Nephron (organoid): ENCODE measurements around the gene PCBP3.

Experiments
- H3K27ac Mint-ChIP-seq, 3 experiments: 2 replicates each; pipeline ENCODE4 v1.8.0; 2020; ENCODE audit warnings: mixed read lengths in 3 of 3, mild to moderate bottlenecking in 2 of 3, moderate library complexity in 1 of 3
- H3K27me3 Mint-ChIP-seq: 2 replicates; pipeline ENCODE4 v1.8.0; 2021; ENCODE audit warnings: low read depth, mild to moderate bottlenecking, moderate library complexity, mixed read lengths
- H3K36me3 Mint-ChIP-seq: 2 replicates; pipeline ENCODE4 v1.8.0; 2020; ENCODE audit warnings: low read depth, mixed read lengths
- H3K4me1 Mint-ChIP-seq: 2 replicates; pipeline ENCODE4 v1.8.0; 2020; ENCODE audit warnings: mixed read lengths
- H3K4me3 Mint-ChIP-seq, 3 experiments: 2 replicates each; pipeline ENCODE4 v1.8.0; 2020; ENCODE audit warnings: mild to moderate bottlenecking in 3 of 3, mixed read lengths in 3 of 3, moderate library complexity in 2 of 3
- H3K9me3 Mint-ChIP-seq: 2 replicates; pipeline ENCODE4 v1.8.0; 2020; ENCODE audit warnings: mixed read lengths
- TF ChIP-seq, protein P1 (sequence below), 3 experiments: fragments of 200-600 bp; sonication (generic); IDR thresholded peaks; one replicate each; pipeline ENCODE4 v1.5.0; 2021; ENCODE audit warnings: antibody characterized with exemption in 3 of 3; ENCODE audit not compliant: unreplicated experiment in 3 of 3

Gene PCBP3

DNA sequence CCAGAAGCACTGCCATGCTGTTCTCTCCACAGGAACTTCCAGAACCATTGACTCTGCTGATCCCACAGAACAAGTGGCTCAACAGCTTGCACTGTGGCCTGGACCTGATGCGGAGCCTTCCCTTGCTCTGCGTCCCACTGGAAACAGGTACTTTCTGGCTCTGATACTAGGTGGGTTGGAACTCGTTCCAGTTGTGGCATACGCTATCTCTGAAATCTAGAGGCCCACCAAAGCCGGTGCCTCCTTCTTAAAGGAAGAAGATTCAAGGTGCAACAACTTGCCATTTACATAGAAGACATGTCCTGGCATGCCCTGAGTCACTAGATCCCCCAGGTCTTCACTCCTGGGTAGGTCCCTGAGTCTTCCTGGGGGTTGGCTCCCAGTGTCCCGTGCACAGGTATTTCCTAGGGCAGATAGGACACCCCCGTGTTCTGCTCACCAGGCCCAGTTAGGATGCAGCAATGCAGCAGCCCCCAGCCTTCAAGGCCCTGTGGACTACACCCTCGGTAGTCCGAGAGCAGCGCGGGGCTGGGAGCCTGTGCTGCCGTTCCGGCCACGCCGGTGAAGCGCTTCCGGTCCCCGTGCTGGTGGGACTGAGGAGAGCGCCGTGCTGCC is 10.8 kb upstream of the PCBP3 start:
- H3K4me3 Mint-ChIP-seq, result no peak overlapping the region
- TF ChIP-seq, protein P1, sequence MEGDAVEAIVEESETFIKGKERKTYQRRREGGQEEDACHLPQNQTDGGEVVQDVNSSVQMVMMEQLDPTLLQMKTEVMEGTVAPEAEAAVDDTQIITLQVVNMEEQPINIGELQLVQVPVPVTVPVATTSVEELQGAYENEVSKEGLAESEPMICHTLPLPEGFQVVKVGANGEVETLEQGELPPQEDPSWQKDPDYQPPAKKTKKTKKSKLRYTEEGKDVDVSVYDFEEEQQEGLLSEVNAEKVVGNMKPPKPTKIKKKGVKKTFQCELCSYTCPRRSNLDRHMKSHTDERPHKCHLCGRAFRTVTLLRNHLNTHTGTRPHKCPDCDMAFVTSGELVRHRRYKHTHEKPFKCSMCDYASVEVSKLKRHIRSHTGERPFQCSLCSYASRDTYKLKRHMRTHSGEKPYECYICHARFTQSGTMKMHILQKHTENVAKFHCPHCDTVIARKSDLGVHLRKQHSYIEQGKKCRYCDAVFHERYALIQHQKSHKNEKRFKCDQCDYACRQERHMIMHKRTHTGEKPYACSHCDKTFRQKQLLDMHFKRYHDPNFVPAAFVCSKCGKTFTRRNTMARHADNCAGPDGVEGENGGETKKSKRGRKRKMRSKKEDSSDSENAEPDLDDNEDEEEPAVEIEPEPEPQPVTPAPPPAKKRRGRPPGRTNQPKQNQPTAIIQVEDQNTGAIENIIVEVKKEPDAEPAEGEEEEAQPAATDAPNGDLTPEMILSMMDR (IDR thresholded peaks at IDR 0.05; ENCODE audit: unreplicated experiment in 3 of 3), result no peak
- no peak overlapping the region for H3K27ac Mint-ChIP-seq
- H3K9me3 Mint-ChIP-seq, result peaks cover 3% of the 10 kb centered on the region
- no peaks in the 10 kb centered on the region for H3K4me1 Mint-ChIP-seq
- no peaks in the 10 kb centered on the region for H3K36me3 Mint-ChIP-seq
- H3K27me3 Mint-ChIP-seq, result peaks cover 12% of the 10 kb centered on the region

DNA sequence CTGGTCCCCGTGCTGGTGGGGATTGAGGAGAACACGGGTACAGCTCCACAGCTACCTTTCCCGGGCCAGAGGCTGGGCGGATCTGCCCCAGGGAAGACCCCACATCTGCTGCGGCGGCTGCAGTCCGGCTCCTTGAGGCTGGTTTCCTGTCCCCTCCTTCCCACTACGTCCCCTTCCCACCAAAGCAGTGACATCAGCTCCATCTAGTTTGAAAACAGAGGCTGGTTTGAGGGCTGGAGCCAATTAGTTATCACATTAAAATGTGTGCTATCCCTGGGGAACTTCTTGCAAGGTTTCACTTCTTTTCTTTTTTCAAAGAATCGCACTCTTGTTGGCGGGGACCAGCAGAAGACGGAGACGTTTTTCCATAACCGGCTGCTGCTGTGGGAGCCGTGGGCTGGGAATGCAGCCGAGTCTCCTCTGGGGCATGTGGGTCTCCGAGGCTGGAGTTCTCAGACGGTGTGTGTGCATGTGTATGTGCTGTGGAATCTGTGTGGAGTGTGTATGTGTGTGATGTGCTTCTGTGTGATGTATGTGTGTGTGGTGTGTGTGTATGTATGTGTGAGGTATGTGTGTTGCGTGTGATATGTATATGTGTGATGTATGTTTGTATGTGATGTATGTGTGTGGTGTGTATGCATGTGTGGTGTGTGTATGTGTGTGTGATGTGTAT is 8.9 kb upstream of the PCBP3 start:
- Mint-ChIP-seq H3K4me3 (no peak overlapping the region), H3K27me3 (peaks cover 9% of the 10 kb centered on the region), H3K27ac (no peak overlapping the region), H3K4me1 (no peaks in the 10 kb centered on the region), H3K9me3 (no peaks in the 10 kb centered on the region), H3K36me3 (no peaks in the 10 kb centered on the region)
- TF ChIP-seq, protein P1 (IDR thresholded peaks at IDR 0.05; ENCODE audit: unreplicated experiment in 3 of 3), result no peak

- Mint-ChIP-seq H3K4me1 (no peaks in the 10 kb centered on the region), H3K36me3 (no peaks in the 10 kb centered on the region), H3K4me3 (no peak overlapping the region), H3K27me3 (peaks cover 8% of the 10 kb centered on the region), H3K9me3 (no peaks in the 10 kb centered on the region), H3K27ac (no peak overlapping the region)
- TF ChIP-seq, protein P1 (IDR thresholded peaks at IDR 0.05; ENCODE audit: unreplicated experiment in 3 of 3), result no peak
Measured at GRCh38 chr21:45635271-45636151, 8.0 kb upstream of the PCBP3 start.

DNA sequence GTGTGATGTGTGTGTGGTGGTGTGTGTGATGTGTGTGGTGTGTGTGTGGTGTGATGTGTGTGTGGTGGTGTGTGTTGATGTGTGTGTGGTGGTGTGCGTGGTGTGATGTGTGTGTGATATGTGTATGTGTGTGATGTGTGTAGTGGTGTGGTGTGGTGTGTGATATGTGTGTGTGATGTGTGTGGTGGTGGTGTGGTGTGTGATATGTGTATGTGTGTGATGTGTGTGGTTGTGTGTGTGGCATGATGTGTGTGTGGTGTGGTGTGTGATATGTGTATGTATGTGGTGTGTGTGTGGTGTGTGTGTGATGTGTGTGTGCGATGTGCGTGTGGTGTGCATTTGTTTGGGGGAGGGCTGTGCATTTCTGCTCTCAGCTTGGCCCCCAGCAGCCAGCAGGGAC is 7.1 kb upstream of the PCBP3 start:
- Mint-ChIP-seq H3K4me1 (no peaks in the 10 kb centered on the region), H3K27ac (no peak overlapping the region), H3K4me3 (no peak overlapping the region), H3K9me3 (no peaks in the 10 kb centered on the region), H3K27me3 (peaks cover 11% of the 10 kb centered on the region), H3K36me3 (no peaks in the 10 kb centered on the region)
- TF ChIP-seq, protein P1 (IDR thresholded peaks at IDR 0.05; ENCODE audit: unreplicated experiment in 3 of 3), result no peak

DNA sequence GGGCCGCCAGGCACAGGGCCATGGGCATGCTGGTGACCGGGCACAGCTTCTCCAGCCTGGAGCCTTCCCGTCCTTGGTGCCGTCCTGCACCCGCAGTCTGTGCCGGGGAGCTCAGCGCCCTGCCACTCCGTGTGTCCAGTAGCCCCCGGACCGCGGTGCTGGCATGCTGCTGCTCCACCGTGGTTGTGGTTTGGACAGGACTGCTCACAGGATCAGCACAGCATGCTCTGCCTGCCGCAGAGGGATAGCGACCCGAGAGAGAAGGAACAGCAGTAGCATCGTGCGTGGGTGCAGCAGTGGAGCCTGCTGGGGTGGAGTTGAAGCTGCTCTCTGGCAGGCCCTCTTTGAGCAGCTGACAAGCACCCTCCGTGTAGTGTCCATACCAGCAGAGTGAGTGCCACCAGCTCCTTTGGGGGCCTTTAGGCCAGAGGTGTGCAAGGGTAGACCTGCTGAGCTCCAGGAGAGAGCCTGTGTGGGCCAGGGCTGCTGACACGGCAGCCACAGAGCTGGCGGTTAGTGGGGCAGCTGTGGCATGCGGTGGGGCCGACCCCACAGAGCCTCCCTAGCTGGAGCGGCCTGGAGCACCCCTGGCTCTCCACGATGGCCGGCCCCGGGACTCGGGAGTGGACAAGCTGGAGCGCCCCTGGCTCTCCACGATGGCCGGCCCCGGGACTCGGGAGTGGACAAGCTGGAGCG is 6.4 kb upstream of the PCBP3 start:
- no peaks in the 10 kb centered on the region for H3K4me1 Mint-ChIP-seq
- peaks cover 15% of the 10 kb centered on the region for H3K27me3 Mint-ChIP-seq
- TF ChIP-seq, protein P1 (IDR thresholded peaks at IDR 0.05; ENCODE audit: unreplicated experiment in 3 of 3), result no peak
- H3K9me3 Mint-ChIP-seq, result no peaks in the 10 kb centered on the region
- H3K36me3 Mint-ChIP-seq, result no peaks in the 10 kb centered on the region
- H3K4me3 Mint-ChIP-seq, result no peak overlapping the region
- no peak overlapping the region for H3K27ac Mint-ChIP-seq
